ENCODE results near the gene PPP1R13B.

DNA sequence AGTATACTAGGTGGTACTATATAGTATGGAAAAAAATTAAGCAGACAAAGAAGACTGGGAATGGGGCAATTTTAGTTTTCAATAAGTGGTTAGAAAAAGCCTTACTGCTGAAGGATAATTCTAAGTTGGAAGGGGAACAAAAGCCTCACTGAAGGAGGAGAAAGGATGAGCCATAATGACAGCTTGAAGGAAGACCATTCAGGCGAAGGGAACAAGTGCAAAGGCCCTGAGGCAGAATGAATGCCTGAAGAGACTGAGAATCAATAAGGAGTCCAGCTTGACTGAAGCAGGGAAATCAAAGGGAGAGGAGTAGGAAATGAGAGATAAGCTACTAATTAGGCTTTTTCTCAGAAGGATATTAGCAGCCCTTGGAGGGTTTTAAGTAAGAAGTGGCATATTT lies 28.5 kb downstream of the PPP1R13B start:
- TF ChIP-seq, protein P1, sequence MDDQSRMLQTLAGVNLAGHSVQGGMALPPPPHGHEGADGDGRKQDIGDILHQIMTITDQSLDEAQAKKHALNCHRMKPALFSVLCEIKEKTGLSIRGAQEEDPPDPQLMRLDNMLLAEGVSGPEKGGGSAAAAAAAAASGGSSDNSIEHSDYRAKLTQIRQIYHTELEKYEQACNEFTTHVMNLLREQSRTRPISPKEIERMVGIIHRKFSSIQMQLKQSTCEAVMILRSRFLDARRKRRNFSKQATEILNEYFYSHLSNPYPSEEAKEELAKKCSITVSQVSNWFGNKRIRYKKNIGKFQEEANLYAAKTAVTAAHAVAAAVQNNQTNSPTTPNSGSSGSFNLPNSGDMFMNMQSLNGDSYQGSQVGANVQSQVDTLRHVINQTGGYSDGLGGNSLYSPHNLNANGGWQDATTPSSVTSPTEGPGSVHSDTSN (IDR thresholded peaks at IDR 0.05), result no peak
- TF ChIP-seq, protein P2, sequence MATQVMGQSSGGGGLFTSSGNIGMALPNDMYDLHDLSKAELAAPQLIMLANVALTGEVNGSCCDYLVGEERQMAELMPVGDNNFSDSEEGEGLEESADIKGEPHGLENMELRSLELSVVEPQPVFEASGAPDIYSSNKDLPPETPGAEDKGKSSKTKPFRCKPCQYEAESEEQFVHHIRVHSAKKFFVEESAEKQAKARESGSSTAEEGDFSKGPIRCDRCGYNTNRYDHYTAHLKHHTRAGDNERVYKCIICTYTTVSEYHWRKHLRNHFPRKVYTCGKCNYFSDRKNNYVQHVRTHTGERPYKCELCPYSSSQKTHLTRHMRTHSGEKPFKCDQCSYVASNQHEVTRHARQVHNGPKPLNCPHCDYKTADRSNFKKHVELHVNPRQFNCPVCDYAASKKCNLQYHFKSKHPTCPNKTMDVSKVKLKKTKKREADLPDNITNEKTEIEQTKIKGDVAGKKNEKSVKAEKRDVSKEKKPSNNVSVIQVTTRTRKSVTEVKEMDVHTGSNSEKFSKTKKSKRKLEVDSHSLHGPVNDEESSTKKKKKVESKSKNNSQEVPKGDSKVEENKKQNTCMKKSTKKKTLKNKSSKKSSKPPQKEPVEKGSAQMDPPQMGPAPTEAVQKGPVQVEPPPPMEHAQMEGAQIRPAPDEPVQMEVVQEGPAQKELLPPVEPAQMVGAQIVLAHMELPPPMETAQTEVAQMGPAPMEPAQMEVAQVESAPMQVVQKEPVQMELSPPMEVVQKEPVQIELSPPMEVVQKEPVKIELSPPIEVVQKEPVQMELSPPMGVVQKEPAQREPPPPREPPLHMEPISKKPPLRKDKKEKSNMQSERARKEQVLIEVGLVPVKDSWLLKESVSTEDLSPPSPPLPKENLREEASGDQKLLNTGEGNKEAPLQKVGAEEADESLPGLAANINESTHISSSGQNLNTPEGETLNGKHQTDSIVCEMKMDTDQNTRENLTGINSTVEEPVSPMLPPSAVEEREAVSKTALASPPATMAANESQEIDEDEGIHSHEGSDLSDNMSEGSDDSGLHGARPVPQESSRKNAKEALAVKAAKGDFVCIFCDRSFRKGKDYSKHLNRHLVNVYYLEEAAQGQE (IDR thresholded peaks at IDR 0.05; ENCODE audit: low read depth, low read length), result no peak
- no peak for TF ChIP-seq TAF1 (IDR thresholded peaks at IDR 0.05; ENCODE audit: borderline replicate concordance, low read depth, low read length)
- no peak for TF ChIP-seq RAD21 (IDR thresholded peaks at IDR 0.05; ENCODE audit: low read length)
- TF ChIP-seq YY1 (IDR thresholded peaks at IDR 0.05; ENCODE audit: low read depth), result no peak
- TF ChIP-seq TEAD4 (IDR thresholded peaks at IDR 0.05; ENCODE audit: borderline replicate concordance, insufficient read depth), result no peak
- TF ChIP-seq, protein P3, sequence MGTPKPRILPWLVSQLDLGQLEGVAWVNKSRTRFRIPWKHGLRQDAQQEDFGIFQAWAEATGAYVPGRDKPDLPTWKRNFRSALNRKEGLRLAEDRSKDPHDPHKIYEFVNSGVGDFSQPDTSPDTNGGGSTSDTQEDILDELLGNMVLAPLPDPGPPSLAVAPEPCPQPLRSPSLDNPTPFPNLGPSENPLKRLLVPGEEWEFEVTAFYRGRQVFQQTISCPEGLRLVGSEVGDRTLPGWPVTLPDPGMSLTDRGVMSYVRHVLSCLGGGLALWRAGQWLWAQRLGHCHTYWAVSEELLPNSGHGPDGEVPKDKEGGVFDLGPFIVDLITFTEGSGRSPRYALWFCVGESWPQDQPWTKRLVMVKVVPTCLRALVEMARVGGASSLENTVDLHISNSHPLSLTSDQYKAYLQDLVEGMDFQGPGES (IDR thresholded peaks at IDR 0.05; ENCODE audit: low read depth, low read length), result no peak
- TF ChIP-seq, protein P4, sequence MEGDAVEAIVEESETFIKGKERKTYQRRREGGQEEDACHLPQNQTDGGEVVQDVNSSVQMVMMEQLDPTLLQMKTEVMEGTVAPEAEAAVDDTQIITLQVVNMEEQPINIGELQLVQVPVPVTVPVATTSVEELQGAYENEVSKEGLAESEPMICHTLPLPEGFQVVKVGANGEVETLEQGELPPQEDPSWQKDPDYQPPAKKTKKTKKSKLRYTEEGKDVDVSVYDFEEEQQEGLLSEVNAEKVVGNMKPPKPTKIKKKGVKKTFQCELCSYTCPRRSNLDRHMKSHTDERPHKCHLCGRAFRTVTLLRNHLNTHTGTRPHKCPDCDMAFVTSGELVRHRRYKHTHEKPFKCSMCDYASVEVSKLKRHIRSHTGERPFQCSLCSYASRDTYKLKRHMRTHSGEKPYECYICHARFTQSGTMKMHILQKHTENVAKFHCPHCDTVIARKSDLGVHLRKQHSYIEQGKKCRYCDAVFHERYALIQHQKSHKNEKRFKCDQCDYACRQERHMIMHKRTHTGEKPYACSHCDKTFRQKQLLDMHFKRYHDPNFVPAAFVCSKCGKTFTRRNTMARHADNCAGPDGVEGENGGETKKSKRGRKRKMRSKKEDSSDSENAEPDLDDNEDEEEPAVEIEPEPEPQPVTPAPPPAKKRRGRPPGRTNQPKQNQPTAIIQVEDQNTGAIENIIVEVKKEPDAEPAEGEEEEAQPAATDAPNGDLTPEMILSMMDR (IDR thresholded peaks at IDR 0.05), result no peak
- no peak for TF ChIP-seq RCOR1 (IDR thresholded peaks at IDR 0.05; ENCODE audit: low read length)
- no peak for TF ChIP-seq EZH2phosphoT487 (IDR thresholded peaks at IDR 0.05; ENCODE audit: borderline replicate concordance, low read depth)
- TF ChIP-seq RFX5 (IDR thresholded peaks at IDR 0.05; ENCODE audit: low read length), result no peak
- TF ChIP-seq, protein P5, sequence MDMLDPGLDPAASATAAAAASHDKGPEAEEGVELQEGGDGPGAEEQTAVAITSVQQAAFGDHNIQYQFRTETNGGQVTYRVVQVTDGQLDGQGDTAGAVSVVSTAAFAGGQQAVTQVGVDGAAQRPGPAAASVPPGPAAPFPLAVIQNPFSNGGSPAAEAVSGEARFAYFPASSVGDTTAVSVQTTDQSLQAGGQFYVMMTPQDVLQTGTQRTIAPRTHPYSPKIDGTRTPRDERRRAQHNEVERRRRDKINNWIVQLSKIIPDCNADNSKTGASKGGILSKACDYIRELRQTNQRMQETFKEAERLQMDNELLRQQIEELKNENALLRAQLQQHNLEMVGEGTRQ (IDR thresholded peaks at IDR 0.05; ENCODE audit: borderline replicate concordance, low read depth, low read length), result no peak
